Stimulated activated CD4-positive, alpha-beta T cell treated with anti-CD3 and anti-CD28 coated beads, Interleukin-15, amount 100 ng/mL, for 1 hour (primary cell): ENCODE results near the gene CAMK2B.

ENCODE experiments used
- DNase-seq, 2 donors: peaks; one replicate each; pipeline ENCODE4 v3.0.0-alpha.2; 2020; ENCODE audit warnings: low read depth in 1 of 2, low spot score in 1 of 2

CAMK2B gene

DNA sequence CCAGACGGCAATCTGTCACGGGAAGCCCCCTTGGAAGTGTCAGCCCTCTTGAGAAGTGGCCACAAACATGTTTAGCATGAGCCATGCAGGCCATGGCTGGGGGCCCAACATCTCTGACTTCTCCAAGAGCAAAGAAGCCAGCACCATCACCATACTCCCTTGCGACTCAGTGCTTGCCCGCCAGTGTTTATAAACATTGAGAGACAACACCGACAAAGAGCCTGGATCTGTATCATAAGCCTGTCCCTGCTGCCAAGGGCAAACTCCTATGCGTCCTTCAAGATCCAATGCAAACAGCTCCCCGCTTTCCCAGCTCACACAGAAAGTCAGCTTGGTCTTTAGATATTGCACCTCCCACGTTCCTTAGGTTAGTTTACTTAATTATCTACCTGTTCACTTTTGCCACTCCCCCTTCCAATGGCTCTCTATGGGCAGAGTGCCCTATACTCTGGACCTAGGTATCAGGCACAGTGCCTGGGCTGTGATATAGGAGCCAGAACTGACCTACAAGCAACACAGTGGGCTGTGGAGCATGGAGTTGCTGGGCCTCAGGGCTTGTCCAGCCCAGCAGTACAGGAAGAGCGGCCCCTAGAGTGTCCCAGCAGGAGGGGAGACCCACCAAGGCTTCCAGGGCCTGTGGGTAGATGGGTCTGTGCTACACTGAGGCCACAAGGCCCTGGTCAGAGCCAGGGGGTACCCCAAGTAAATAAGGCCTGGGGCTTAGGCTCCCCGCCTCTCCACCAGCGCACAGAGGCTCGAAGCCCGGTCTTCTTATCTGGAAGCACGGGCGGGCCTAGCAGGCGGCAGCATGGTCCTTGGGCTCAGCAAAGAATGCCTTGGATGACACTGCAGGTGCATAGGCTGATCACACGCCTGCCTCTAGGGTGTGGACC, 37.7 kb downstream of the CAMK2B start:
- no peak for DNase-seq

DNA sequence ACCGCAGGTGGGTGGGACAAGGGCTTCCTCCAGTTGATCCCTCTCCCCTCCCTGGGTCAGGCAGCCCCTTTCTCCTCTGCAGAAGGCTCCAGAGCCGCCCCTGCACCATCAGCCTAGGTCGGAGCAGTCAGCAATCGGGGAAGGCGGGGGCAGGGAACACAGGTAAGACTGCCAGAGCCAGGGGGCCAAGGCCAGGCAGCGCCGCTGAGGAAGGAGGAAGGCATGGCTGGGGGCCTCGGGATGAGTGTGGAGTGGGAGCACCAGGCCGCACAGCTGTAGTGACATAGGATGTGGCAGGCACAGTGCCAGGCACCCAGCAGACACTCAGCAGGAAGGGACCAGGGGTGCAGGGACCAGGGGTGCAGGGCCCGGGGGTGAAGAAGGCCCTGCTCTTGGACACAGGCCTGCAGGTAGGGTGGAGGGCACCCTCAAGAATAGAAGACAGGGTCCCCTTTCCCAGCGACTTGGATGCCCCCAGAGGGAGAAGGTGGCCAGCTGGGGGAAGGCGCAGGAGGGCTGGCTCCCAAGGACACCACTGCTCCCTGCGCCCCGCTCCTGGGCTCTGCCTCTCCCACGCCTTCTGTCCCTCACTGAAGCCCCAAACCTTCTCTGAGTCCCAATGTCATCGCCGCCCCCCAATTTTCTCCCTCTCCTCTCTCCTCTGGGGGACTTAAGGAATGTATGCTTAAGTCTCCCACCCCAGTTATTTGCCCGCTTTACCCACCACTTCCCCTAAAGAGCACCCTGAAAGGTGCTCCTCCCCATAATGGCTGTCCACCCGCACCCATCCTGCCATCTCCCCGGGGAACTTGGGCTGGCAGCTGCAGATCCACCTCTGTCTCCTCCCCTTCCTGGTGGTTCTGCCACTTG, 38.5 kb downstream of the CAMK2B start:
- no peak for DNase-seq

- no peak for DNase-seq
These were observed 39.2 kb downstream of the CAMK2B start for GRCh38 chr7:44286182-44286617.

DNA sequence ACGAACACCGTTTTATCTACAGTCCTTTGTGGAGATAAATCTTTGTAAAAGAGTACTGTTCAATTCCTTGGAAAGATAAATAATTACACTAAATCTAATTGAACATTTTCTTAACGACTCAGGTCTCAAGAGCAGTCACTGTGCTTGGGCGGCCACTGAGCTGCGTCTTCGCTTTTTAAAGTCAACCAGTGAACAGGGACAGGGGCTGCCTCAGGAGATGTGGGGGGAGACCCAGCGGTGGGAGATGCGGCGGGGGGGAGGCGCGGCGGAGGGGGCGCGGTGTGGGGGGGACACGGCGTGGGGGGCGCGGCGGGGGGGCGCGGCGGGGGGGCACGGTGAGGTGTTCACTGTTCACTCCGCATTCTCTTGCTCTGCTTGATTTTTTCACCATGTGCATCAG, 39.8 kb downstream of the CAMK2B start:
- DNase-seq = no peak

GRCh38 chr7:44284881-44285541, 40.4 kb downstream of the CAMK2B start:
- peak in 1 of 2 donors; percentile 0 for DNase-seq

GRCh38 chr7:44284216-44284615, 41.2 kb downstream of the CAMK2B start:
- peak in 1 of 2 donors; percentile 0 for DNase-seq

- DNase-seq = peak in 1 of 2 donors; percentile 0
These were observed 41.8 kb downstream of the CAMK2B start for GRCh38 chr7:44283381-44284211.

- DNase-seq = peak in 1 of 2 donors; percentile 0
These were observed 42.7 kb downstream of the CAMK2B start for GRCh38 chr7:44282601-44283171.

GRCh38 chr7:44281811-44282600, 43.4 kb downstream of the CAMK2B start:
- peak in 1 of 2 donors; percentile 0 for DNase-seq

DNA sequence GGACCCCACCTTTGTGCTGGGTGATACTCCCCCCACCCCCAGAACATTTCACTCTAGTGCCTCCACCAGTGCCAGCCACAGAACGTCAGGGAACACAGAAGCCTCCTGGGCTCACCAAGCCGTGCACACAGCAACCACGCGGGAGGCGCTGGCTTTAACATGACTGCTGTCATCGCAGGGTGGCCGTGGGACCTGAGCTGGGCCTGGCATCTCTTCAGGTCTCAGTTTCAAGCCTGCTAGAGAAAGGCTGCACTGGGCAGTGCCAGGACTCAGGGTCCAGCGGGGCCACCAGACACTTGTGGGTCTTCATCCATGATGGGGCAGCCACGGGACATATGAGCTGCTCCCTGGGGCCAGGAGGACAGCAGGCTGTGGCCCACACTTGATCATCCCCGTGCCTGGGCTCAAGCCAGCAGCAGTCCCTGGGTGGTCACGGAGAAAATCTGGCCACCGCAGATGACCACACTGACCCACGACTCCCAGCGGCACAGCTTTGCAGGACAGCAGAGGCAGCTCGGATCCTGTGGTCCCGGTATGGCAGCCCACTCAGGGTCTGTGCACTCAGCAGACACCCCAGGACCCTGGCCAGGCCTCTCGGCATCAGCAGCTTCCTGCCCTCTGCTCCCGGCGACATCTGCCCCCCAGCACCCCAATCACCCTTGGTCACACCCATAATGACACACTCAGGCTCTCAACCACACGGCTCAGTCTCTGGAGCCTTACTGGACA, 44.2 kb downstream of the CAMK2B start:
- peak in 1 of 2 donors; percentile 0 for DNase-seq

DNA sequence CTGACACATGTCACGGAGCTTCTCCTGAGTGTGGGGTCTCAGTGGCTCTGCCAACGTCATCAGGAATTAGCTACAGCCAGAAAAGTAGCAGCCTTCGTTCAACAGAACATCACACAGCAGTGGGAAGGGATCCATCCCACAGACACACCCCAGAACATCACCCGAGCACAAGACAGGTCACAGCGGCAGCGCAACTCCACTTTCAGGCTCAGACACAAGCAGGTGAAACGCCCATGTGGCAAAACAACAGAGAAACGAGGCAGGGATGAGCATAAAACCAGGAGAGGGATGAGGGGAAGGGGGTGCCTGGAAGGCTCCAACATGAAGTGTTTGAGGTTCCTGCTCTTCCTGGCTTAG, 44.8 kb downstream of the CAMK2B start:
- peak in 1 of 2 donors; percentile 0 for DNase-seq

DNA sequence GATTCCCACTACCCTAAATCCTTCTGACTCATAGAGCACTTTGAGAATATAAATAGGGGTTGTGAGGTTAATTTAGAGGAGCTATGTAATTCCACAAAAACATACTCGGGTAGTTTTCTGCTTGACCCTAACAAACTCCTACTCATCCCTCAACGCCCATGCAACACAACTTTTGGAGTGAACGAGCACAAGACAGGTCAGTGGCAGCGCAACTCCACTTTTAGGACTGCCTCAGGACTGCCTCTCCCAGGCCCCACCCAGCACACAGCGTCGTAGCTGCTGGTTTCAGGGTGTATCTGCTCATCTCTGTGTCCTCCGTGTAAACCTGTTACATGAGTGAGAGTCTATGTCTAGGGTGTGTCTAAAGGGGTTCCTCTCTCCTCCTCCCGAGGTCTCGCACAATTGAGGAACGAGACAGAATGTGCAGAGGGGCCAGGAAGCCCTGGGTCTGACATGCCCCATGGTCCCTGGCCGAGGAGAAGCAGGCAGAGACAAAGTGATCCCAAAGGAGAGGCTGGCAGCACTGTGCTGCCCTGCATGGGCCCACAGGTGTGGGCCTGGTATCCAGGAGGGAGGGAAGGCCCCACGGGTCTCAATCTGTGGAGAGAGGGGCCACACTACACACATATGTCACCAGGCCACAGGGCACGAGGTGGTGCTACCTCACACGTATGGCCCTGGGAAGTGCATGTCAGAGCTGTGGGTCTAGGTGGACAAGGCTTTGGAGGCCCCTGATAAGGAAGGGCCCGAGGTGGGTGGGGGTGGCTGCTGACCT, 45.5 kb downstream of the CAMK2B start:
- peak in 1 of 2 donors; percentile 0 for DNase-seq

DNA sequence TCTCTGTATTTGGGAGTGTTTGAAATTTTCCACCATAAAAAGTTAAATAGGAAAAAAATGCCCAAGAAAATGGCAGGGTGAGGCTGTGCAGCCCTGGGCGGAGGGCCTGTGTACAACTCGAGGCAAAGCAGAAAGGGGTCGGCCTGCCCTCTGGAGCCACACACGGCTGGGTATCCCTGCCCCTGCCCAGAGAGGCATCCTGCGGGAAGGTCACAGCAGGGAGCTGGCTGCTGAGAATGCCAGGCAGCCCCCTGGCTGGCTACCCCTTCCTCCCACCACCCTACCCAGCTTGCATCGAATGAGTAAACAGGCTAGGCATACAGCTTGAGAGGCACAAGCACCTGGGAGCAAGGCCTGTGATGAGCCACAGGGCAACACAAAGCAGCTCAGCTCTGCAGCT, 46.1 kb downstream of the CAMK2B start:
- no peak for DNase-seq

DNA sequence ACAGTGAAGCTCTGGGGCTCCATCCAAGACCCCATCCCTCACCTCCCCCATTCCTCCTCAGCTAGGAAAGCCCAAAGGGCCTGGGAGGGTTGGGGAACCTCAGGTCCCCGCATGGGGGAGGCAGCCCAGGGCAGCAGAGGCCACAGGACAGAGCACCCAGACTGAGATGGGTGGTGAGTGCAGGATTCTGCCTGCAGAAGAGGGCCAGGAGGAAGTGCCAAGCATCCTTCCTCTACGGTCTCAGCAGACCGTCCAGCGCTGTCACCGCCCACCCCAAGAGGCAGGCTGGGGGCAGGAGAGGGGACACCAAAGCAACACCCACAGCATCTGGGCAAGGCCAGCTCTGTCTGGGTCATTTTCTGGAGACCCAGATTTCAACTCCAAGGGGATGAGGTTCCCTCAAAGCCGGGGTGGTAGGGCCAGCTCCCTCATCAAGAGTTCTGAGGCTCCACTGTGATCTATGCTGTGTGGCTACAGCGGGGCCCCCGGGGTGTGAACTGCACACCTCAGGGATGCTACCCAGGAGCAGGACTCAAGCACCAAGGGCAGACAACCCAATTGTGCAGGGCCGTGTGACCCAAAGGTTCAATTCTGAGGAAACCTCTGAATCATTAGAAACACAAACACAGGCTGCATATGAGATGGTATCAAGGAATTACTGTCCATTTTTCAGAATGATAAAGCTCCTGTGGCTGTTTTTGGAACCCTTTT, 46.8 kb downstream of the CAMK2B start:
- no peak for DNase-seq

GRCh38 chr7:44277851-44278250, 47.5 kb downstream of the CAMK2B start:
- DNase-seq = no peak

- no peak for DNase-seq
These were observed 48.0 kb downstream of the CAMK2B start for GRCh38 chr7:44277391-44277790.

DNA sequence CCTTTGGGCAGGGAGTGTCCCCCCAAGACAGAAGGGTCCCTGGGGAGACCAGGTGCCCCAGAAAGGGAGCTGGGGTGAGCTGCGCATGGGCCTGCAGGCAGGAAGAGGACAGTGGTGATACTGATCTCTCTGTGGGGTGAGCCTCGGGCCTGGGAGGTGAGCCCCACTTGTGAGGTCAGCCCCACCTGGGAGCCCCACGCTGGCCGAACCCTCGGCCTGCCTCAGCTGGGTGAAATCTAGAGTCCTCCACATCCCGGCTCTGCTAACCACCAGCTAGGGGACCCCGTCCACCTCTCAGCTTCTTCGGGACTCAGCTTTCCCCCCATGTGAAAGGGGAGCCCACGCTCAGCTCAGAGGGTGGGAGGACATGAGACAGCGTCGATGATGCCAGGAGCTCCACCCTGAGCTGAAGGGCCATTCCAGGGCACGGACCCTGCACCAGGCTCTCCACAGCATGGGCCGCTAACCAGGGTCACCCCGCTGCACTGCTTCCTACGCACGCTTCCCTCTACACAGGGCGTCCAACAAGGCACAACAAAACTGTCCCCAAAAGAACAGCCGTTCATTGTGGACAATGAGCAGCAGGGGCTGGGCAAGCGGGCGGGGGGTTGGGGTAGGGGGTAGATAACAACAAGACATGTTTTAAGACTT, 48.7 kb downstream of the CAMK2B start:
- DNase-seq = no peak
